Neural cell (in vitro differentiated cells): ENCODE data around the gene OPA1. TPM values are rescaled to one million over a fixed set of nuclear protein-coding genes. Genes with fewer than 3 reads are reported as not detected.

ENCODE experiments used
- H2AFZ ChIP-seq: fragments of 200-600, 300-800 bp; sonication (generic), shearing (Covaris generic); 2 replicates; pipeline ENCODE4 v1.6.0; 2014; ENCODE audit warnings: low read depth, mild to moderate bottlenecking, antibody characterized with exemption, low read length, moderate library complexity
- H3F3A ChIP-seq: fragments of 200-600 bp; shearing (Covaris generic); 2 replicates; pipeline ENCODE4 v1.6.1; 2016; ENCODE audit warnings: mild to moderate bottlenecking, moderate library complexity, mixed read lengths, antibody characterized with exemption, low read length; ENCODE audit not compliant: insufficient read depth, poor library complexity, severe bottlenecking
- H3K27ac ChIP-seq: fragments of 200-600, 300-800 bp; sonication (generic), shearing (Covaris generic); 2 replicates; pipeline ENCODE4 v1.5.1; 2014; ENCODE audit warnings: mild to moderate bottlenecking, low read length, moderate library complexity
- H3K27me3 ChIP-seq: fragments of 300-800, 200-600 bp; sonication (generic), shearing (Covaris generic); 2 replicates; pipeline ENCODE4 v1.6.0; 2014; ENCODE audit warnings: mild to moderate bottlenecking, low read depth, low read length, moderate library complexity; ENCODE audit not compliant: insufficient read depth
- H3K36me3 ChIP-seq: fragments of 300-800, 200-600 bp; sonication (generic), shearing (Covaris generic); 2 replicates; pipeline ENCODE4 v1.5.1; 2014; ENCODE audit warnings: mild to moderate bottlenecking, antibody characterized with exemption, low read length, moderate library complexity; ENCODE audit not compliant: insufficient read depth
- H3K4me2 ChIP-seq: fragments of 300-800, 200-600 bp; sonication (generic), shearing (Covaris generic); 2 replicates; pipeline ENCODE4 v1.6.0; 2014; ENCODE audit warnings: mild to moderate bottlenecking, low read length
- H3K4me3 ChIP-seq: fragments of 300-800, 200-600 bp; sonication (generic), shearing (Covaris generic); 2 replicates; pipeline ENCODE4 v1.5.1; 2014; ENCODE audit warnings: mild to moderate bottlenecking, low read length, moderate library complexity
- H3K79me2 ChIP-seq: fragments of 200-600 bp; shearing (Covaris generic); replicated peaks from 2 replicates; pipeline ENCODE4 v1.6.0; 2014; ENCODE audit warnings: mild to moderate bottlenecking, low read length, moderate library complexity; ENCODE audit not compliant: insufficient read depth
- H3K9ac ChIP-seq: fragments of 300-800, 200-600 bp; sonication (generic), shearing (Covaris generic); 2 replicates; pipeline ENCODE4 v1.6.1; 2016; ENCODE audit warnings: mild to moderate bottlenecking, low read length, mixed read lengths
- H3K9me2 ChIP-seq: fragments of 200-600 bp; shearing (Covaris generic); 2 replicates; pipeline ENCODE4 v1.6.1; 2016; ENCODE audit warnings: mild to moderate bottlenecking, low read length, mixed read lengths; ENCODE audit not compliant: insufficient read depth
- H3K9me3 ChIP-seq: fragments of 200-600, 300-800 bp; sonication (generic), shearing (Covaris generic); 2 replicates; pipeline ENCODE4 v1.6.1; 2016; ENCODE audit warnings: mild to moderate bottlenecking, mixed run types, low read length, moderate library complexity, mixed read lengths
- H4K20me1 ChIP-seq: fragments of 200-600 bp; shearing (Covaris generic); 2 replicates; pipeline ENCODE4 v1.6.1; 2016; ENCODE audit warnings: mild to moderate bottlenecking, mixed run types; ENCODE audit not compliant: insufficient read depth
- EP300 ChIP-seq: fragments of 450-650 bp; conservative IDR thresholded peaks from 2 replicates; pipeline ENCODE4 v1.6.1; 2014; ENCODE audit warnings: antibody characterized with exemption, mild to moderate bottlenecking, moderate library complexity; ENCODE audit not compliant: poor library complexity, severe bottlenecking
- EZH2 ChIP-seq: fragments of 200-600, 300-800 bp; shearing (Covaris generic), sonication (generic); IDR thresholded peaks from 2 replicates; pipeline ENCODE4 v1.6.1; 2014; ENCODE audit warnings: antibody characterized with exemption, low read length, borderline replicate concordance, mild to moderate bottlenecking; ENCODE audit not compliant: insufficient read depth, poor library complexity, severe bottlenecking
- MXI1 ChIP-seq: fragments of 450-650 bp; conservative IDR thresholded peaks from 2 replicates; pipeline ENCODE4 v1.6.1; 2014; ENCODE audit warnings: antibody characterized with exemption, mild to moderate bottlenecking; ENCODE audit not compliant: poor library complexity, severe bottlenecking
- POLR2AphosphoS5 ChIP-seq: IDR thresholded peaks from 2 replicates; pipeline ENCODE4 v1.6.1; 2012
- RAD21 ChIP-seq: fragments of 450-650 bp; conservative IDR thresholded peaks from 2 replicates; pipeline ENCODE4 v1.6.1; 2014; ENCODE audit warnings: antibody characterized with exemption, mild to moderate bottlenecking, moderate library complexity
- SMC3 ChIP-seq: fragments of 450-650 bp; conservative IDR thresholded peaks from 2 replicates; pipeline ENCODE4 v1.6.1; 2014; ENCODE audit warnings: antibody characterized with exemption, mild to moderate bottlenecking, moderate library complexity; ENCODE audit not compliant: poor library complexity
- TAF1 ChIP-seq: IDR thresholded peaks from 2 replicates; pipeline ENCODE4 v1.6.1; 2012; ENCODE audit warnings: low read depth
- polyA plus RNA-seq: library from polyadenylated mRNA; depleted of rRNA; stranded (reverse); fragments of >200 nt; gene quantifications from 2 replicates; pipeline ENCODE4 v1.2.3, GENCODE V29; 2014
- TF ChIP-seq, protein P1 (sequence below): fragments of 450-650 bp; IDR thresholded peaks from 2 replicates; pipeline ENCODE4 v1.5.1; 2014; ENCODE audit warnings: antibody characterized with exemption, mild to moderate bottlenecking, moderate library complexity; ENCODE audit not compliant: poor library complexity, severe bottlenecking
- TF ChIP-seq, protein P2 (sequence below): IDR thresholded peaks from 2 replicates; pipeline ENCODE4 v1.6.1; 2012; ENCODE audit warnings: borderline replicate concordance

Gene OPA1
- polyA plus RNA-seq, 1 donor from 2014 or later, result 97.7 TPM

GRCh38 chr3:193589616-193590015, 3.4 kb upstream of the OPA1 start:
- no peaks in the 10 kb centered on the region for H3K9me2 ChIP-seq
- H3K36me3 ChIP-seq, result no peaks in the 10 kb centered on the region
- no peak overlapping the region for H3K4me2 ChIP-seq
- H3K9me3 ChIP-seq, result no peaks in the 10 kb centered on the region
- no peak overlapping the region for H2AFZ ChIP-seq
- peaks cover 16% of the 10 kb centered on the region for H3K79me2 ChIP-seq
- no peak overlapping the region for H3K4me3 ChIP-seq
- no peaks in the 10 kb centered on the region for H3F3A ChIP-seq
- no peak overlapping the region for H3K9ac ChIP-seq
- H4K20me1 ChIP-seq, result no peaks in the 10 kb centered on the region
- no peaks in the 10 kb centered on the region for H3K27me3 ChIP-seq
- TF ChIP-seq EZH2, result no peak
- TF ChIP-seq RAD21, result no peak
- no peak overlapping the region for H3K27ac ChIP-seq

- no peak overlapping the region for H2AFZ ChIP-seq
These were observed 2.7 kb upstream of the OPA1 start for GRCh38 chr3:193590088-193590856.

More at GRCh38 chr3:193590088-193590856, 2.7 kb upstream of the OPA1 start:
- no peaks in the 10 kb centered on the region for H3K36me3 ChIP-seq
- no peak overlapping the region for H3K4me2 ChIP-seq
- no peaks in the 10 kb centered on the region for H3F3A ChIP-seq
- TF ChIP-seq, protein P1, sequence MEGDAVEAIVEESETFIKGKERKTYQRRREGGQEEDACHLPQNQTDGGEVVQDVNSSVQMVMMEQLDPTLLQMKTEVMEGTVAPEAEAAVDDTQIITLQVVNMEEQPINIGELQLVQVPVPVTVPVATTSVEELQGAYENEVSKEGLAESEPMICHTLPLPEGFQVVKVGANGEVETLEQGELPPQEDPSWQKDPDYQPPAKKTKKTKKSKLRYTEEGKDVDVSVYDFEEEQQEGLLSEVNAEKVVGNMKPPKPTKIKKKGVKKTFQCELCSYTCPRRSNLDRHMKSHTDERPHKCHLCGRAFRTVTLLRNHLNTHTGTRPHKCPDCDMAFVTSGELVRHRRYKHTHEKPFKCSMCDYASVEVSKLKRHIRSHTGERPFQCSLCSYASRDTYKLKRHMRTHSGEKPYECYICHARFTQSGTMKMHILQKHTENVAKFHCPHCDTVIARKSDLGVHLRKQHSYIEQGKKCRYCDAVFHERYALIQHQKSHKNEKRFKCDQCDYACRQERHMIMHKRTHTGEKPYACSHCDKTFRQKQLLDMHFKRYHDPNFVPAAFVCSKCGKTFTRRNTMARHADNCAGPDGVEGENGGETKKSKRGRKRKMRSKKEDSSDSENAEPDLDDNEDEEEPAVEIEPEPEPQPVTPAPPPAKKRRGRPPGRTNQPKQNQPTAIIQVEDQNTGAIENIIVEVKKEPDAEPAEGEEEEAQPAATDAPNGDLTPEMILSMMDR, result no peak
- TF ChIP-seq RAD21, result no peak
- no peak for TF ChIP-seq POLR2AphosphoS5
- TF ChIP-seq SMC3, result no peak
- TF ChIP-seq, protein P2, sequence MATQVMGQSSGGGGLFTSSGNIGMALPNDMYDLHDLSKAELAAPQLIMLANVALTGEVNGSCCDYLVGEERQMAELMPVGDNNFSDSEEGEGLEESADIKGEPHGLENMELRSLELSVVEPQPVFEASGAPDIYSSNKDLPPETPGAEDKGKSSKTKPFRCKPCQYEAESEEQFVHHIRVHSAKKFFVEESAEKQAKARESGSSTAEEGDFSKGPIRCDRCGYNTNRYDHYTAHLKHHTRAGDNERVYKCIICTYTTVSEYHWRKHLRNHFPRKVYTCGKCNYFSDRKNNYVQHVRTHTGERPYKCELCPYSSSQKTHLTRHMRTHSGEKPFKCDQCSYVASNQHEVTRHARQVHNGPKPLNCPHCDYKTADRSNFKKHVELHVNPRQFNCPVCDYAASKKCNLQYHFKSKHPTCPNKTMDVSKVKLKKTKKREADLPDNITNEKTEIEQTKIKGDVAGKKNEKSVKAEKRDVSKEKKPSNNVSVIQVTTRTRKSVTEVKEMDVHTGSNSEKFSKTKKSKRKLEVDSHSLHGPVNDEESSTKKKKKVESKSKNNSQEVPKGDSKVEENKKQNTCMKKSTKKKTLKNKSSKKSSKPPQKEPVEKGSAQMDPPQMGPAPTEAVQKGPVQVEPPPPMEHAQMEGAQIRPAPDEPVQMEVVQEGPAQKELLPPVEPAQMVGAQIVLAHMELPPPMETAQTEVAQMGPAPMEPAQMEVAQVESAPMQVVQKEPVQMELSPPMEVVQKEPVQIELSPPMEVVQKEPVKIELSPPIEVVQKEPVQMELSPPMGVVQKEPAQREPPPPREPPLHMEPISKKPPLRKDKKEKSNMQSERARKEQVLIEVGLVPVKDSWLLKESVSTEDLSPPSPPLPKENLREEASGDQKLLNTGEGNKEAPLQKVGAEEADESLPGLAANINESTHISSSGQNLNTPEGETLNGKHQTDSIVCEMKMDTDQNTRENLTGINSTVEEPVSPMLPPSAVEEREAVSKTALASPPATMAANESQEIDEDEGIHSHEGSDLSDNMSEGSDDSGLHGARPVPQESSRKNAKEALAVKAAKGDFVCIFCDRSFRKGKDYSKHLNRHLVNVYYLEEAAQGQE, result no peak
- no peak for TF ChIP-seq EZH2
- TF ChIP-seq MXI1, result no peak
- TF ChIP-seq EP300, result no peak
- TF ChIP-seq TAF1, result no peak
- peaks cover 22% of the 10 kb centered on the region for H3K79me2 ChIP-seq
- H3K27me3 ChIP-seq, result no peaks in the 10 kb centered on the region
- H3K9ac ChIP-seq, result no peak overlapping the region
- no peaks in the 10 kb centered on the region for H3K9me2 ChIP-seq
- no peak overlapping the region for H3K27ac ChIP-seq
- no peaks in the 10 kb centered on the region for H4K20me1 ChIP-seq
- H3K4me3 ChIP-seq, result no peak overlapping the region
- H3K9me3 ChIP-seq, result no peaks in the 10 kb centered on the region
